ENCODE data around the gene MDM2. TPM values are rescaled to one million over a fixed set of nuclear protein-coding genes. Genes with fewer than 3 reads are reported as not detected.
A peak's percentile ranks its signal among the peaks of the same experiment; 100 is the strongest.

MDM2 gene
- total and polyA plus RNA-seq, 10 of the 15 experiments (the other 5 are each of a cell fraction or from before 2014, with no cell fraction given), result 48.2 to 174 (median 85.0) TPM

GRCh38 chr12:68807576-68808387, at the start of gene MDM2 (continued):
- TF ChIP-seq CREB1 (IDR thresholded peaks at IDR 0.05; ENCODE audit: low read depth) (peak; percentile 66; the same call in 1 of the 2 replicates), PRDM15 (CRISPR knock-in tag; IDR thresholded peaks at IDR 0.05) (no peak), ZZZ3 (IDR thresholded peaks at IDR 0.05; ENCODE audit: control insufficient read depth, insufficient read length, low read depth) (no peak), STAT3 (IDR thresholded peaks at IDR 0.05; ENCODE audit: low read depth, low read length) (no peak), BMI1 (IDR thresholded peaks at IDR 0.05; ENCODE audit: borderline replicate concordance) (no peak), NFXL1 (IDR thresholded peaks at IDR 0.05; ENCODE audit: borderline replicate concordance) (no peak), MEF2A (IDR thresholded peaks at IDR 0.05; ENCODE audit: insufficient read depth, low read depth, low read length) (peak; percentile 91), CHD2 (IDR thresholded peaks at IDR 0.05; ENCODE audit: borderline replicate concordance, low read depth, low read length) (no peak), HCFC1 (IDR thresholded peaks at IDR 0.05; ENCODE audit: low read length) (0 out of 2 replicates have a peak, but pooled peaks have one; percentile 34), CREM (IDR thresholded peaks at IDR 0.05; ENCODE audit: low read depth) (peak; percentile 13), E2F8 (IDR thresholded peaks at IDR 0.05; ENCODE audit: low read depth, partially characterized antibody) (no peak)

All from GM12878 (cell line).